AG04449 (cell line): ENCODE results near the gene CPNE2.

Experiments used
- CTCF ChIA-PET: fragments of 350-600 bp; formaldehyde crosslinking; extraction: SDS; loops from one replicate; lab custom pipeline; 2021; ENCODE audit warnings: antibody characterized with exemption; lab: Yijun Ruan, JAX
- POLR2A ChIA-PET: fragments of 400-600, 350-600 bp; formaldehyde crosslinking; extraction: SDS; loops from one replicate; lab custom pipeline; 2020; ENCODE audit warnings: antibody characterized with exemption, inconsistent platforms; lab: Yijun Ruan, JAX
- DNase-seq: peaks from one replicate; pipeline ENCODE4 v3.0.0-alpha.2; 2010; ENCODE audit warnings: low read depth, low spot score
- H3K4me3 ChIP-seq: 2 replicates; pipeline ENCODE4 v1.5.1; 2011; ENCODE audit warnings: low read depth, mild to moderate bottlenecking, control low read depth, low read length
- TF ChIP-seq, protein P1 (sequence below): IDR thresholded peaks from one replicate; pipeline ENCODE4 v1.5.1; 2011; ENCODE audit warnings: mild to moderate bottlenecking, moderate library complexity, low read length, control low read depth, inconsistent platforms; ENCODE audit not compliant: insufficient read depth; ENCODE audit errors: missing control alignments

Gene CPNE2

DNA sequence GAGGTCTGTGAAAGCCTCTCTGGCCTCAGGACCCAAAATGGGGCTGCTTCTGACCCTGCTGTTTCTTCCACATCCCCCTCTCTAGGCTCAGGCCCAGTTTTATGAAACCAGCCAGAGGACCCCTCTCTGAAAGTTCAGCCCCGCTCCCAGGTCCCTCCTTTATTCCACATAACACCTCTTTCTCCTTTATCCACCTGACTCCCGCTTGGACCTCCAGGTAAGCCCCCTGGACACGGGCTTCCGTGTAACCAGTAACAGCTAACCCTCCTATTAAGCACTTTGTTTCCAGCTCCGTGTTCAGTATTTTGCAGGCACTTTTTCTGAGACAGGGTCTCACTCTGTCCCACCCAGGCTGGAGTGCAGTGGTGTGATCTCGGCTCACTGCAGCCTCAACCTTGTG lies 56.1 kb downstream of the CPNE2 start:
- CTCF ChIA-PET, result interaction anchor here (3.3 to 3.6 kb wide), 2 partner anchors 56 to 65 kb away, joined by 16 read pairs; partner anchors contain the start of gene CPNE2
- H3K4me3 ChIP-seq, result no peak overlapping the region
- DNase-seq, result no peak
- TF ChIP-seq, protein P1, sequence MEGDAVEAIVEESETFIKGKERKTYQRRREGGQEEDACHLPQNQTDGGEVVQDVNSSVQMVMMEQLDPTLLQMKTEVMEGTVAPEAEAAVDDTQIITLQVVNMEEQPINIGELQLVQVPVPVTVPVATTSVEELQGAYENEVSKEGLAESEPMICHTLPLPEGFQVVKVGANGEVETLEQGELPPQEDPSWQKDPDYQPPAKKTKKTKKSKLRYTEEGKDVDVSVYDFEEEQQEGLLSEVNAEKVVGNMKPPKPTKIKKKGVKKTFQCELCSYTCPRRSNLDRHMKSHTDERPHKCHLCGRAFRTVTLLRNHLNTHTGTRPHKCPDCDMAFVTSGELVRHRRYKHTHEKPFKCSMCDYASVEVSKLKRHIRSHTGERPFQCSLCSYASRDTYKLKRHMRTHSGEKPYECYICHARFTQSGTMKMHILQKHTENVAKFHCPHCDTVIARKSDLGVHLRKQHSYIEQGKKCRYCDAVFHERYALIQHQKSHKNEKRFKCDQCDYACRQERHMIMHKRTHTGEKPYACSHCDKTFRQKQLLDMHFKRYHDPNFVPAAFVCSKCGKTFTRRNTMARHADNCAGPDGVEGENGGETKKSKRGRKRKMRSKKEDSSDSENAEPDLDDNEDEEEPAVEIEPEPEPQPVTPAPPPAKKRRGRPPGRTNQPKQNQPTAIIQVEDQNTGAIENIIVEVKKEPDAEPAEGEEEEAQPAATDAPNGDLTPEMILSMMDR, result no peak
- POLR2A ChIA-PET, result interaction anchor here (1.0 kb wide), 1 partner anchor 72 kb away, joined by 3 read pairs; no protein-coding TSS in a partner anchor

DNA sequence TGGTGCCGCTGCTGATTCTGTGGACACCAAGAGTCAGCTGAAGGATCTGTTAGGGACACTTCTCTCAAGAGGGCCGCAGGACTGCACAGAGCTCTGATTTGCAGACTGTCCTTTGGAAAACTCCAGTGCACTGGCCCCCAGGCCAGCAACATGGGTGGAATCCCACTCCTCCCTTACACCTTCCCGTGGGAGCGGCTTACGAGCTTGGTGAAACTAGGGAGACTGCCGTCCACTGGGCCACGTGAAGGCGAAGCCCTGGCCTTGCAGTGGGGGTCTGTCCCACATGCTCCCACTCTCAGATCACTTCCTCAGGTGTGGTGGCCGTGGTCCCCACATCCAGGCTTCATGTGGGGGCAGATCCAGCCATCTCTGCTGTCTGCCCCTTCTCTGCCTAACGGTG lies 57.0 kb downstream of the CPNE2 start:
- ChIA-PET POLR2A (no interaction called here), CTCF (interaction anchor here (1.0 to 3.6 kb wide), 4 partner anchors 18 to 66 kb away, joined by 4 to 16 read pairs (median 10); partner anchors contain the start of gene CPNE2)
- TF ChIP-seq, protein P1, result no peak
- H3K4me3 ChIP-seq, result no peak overlapping the region
- DNase-seq, result no peak

GRCh38 chr16:57150682-57151330 lies 58.4 kb downstream of the CPNE2 start:
- no peak overlapping the region for H3K4me3 ChIP-seq
- POLR2A ChIA-PET, result no interaction called here
- CTCF ChIA-PET, result interaction anchor here (1.0 to 3.6 kb wide), 14 partner anchors 9 to 283 kb away, joined by 3 to 18 read pairs (median 4); partner anchors contain the start of gene CPNE2
- DNase-seq, result no peak
- TF ChIP-seq, protein P1, result no peak

DNA sequence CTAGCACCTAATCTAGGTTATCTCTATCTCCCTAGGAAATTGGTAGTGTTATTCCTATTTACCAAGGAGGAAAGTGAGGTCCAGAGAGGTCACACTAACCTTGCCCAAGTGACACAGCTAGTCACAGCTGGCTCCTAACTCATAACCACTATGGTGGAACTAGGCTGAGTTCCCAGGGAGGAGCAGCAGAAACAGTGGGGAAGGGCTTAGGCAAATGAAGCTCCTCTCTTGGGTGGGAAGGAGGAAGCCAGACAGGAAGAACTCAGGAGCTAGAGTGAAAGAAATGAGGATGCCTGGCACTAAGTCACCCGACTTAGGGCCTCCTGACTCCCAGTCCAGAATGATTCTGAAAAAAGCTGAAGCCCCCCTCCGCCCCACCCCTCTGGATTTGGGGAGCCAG lies 59.0 kb downstream of the CPNE2 start:
- DNase-seq, result no peak
- H3K4me3 ChIP-seq, result no peak overlapping the region
- CTCF ChIA-PET, result interaction anchor here (1.0 to 2.8 kb wide), 11 partner anchors 8 to 284 kb away, joined by 3 to 18 read pairs (median 4); partner anchors contain the start of gene CPNE2
- POLR2A ChIA-PET, result no interaction called here
- TF ChIP-seq, protein P1, result no peak

GRCh38 chr16:57152096-57153093 lies 60.0 kb downstream of the CPNE2 start:
- DNase-seq, result no peak
- H3K4me3 ChIP-seq, result no peak overlapping the region
- TF ChIP-seq, protein P1, result no peak
- POLR2A ChIA-PET, result no interaction called here
- CTCF ChIA-PET, result interaction anchor here (0.8 to 2.8 kb wide), 12 partner anchors 9 to 285 kb away, joined by 3 to 18 read pairs (median 4); partner anchors contain the start of gene CPNE2
